HG03060 (cell line): Measurements from ENCODE around the gene HNF4A.
"Not testable (repeated sequence)": the region's sequence is repeated elsewhere in the genome, so short reads cannot be mapped to it uniquely, and the experiment has no call there.

Source experiments
- ATAC-seq: cut with Tn5 transposase; IDR thresholded peaks from one replicate; pipeline ENCODE4 v1.9.1; 2021; ENCODE audit warnings: low read depth, moderate number of reproducible peaks; ENCODE audit not compliant: unreplicated experiment

Gene HNF4A

GRCh38 chr20:44344723-44345122 lies 10.8 kb upstream of the HNF4A start:
- ATAC-seq = no peak

- ATAC-seq = no peak
Measured at GRCh38 chr20:44345147-44345546, 10.4 kb upstream of the HNF4A start.

GRCh38 chr20:44345941-44346340 lies 9.6 kb upstream of the HNF4A start:
- not testable (repeated sequence) for ATAC-seq

GRCh38 chr20:44348168-44348659 lies 7.3 kb upstream of the HNF4A start:
- ATAC-seq = no peak

- no peak for ATAC-seq
Measured at GRCh38 chr20:44349349-44349748, 6.2 kb upstream of the HNF4A start.

- no peak for ATAC-seq
Measured at GRCh38 chr20:44350567-44350966, 4.9 kb upstream of the HNF4A start.

GRCh38 chr20:44354979-44355497 lies 461 bp upstream of the HNF4A start:
- ATAC-seq = no peak

- ATAC-seq = no peak
Measured at GRCh38 chr20:44356353-44356723, 839 bp downstream of the HNF4A start.

GRCh38 chr20:44357020-44357419 lies 1.5 kb downstream of the HNF4A start:
- ATAC-seq = no peak

- no peak for ATAC-seq
Measured at GRCh38 chr20:44357555-44358125, 2.1 kb downstream of the HNF4A start.

- ATAC-seq = no peak
Measured at GRCh38 chr20:44358776-44359175, 3.3 kb downstream of the HNF4A start.

GRCh38 chr20:44360221-44360620 lies 4.7 kb downstream of the HNF4A start:
- ATAC-seq = no peak

GRCh38 chr20:44361021-44361420 lies 5.5 kb downstream of the HNF4A start:
- ATAC-seq = no peak

- ATAC-seq = no peak
Measured at GRCh38 chr20:44362466-44362940, 7.0 kb downstream of the HNF4A start.

GRCh38 chr20:44364068-44364467 lies 8.6 kb downstream of the HNF4A start:
- no peak for ATAC-seq

GRCh38 chr20:44364780-44365179 lies 9.3 kb downstream of the HNF4A start:
- no peak for ATAC-seq

GRCh38 chr20:44367746-44368145 lies 12.2 kb downstream of the HNF4A start:
- no peak for ATAC-seq

GRCh38 chr20:44370639-44371218 lies 15.2 kb downstream of the HNF4A start:
- ATAC-seq = no peak

- ATAC-seq = no peak
Measured at GRCh38 chr20:44382641-44383040, 27.1 kb downstream of the HNF4A start.

GRCh38 chr20:44384423-44385027 lies 29.0 kb downstream of the HNF4A start:
- ATAC-seq = no peak

- ATAC-seq = no peak
Measured at GRCh38 chr20:44388466-44389023, 33.0 kb downstream of the HNF4A start.
